ENCODE measurements around the gene CNTN4. TPM values are rescaled to one million over a fixed set of nuclear protein-coding genes. Genes with fewer than 3 reads are reported as not detected.
"Not testable (repeated sequence)": the region's sequence is repeated elsewhere in the genome, so short reads cannot be mapped to it uniquely, and the experiment has no call there.

CNTN4 gene
- total RNA-seq, 4 donors from 2014 or later: 33.6 to 112 (median 53.1) TPM

- TF ChIP-seq CTCF (IDR thresholded peaks at IDR 0.05) (no peak), POLR2A (IDR thresholded peaks at IDR 0.05) (no peak)
- intact Hi-C loops (cut with DNase I): no loop called here
- Histone ChIP-seq H3K27ac (no peak overlapping the region), H3K4me3 (replicated peaks in 1 of 3) (no peak overlapping the region), H3K9me3 (no peaks in the 10 kb centered on the region), H3K27me3 (no peaks in the 10 kb centered on the region), H3K4me1 (no peaks in the 10 kb centered on the region), H3K36me3 (no peaks in the 10 kb centered on the region)
- no peak for DNase-seq
- whole genome bisulfite sequencing, 2 donors: 69 to 83% methylated on average over 1 of the region's 1 CpG
These were observed 712.1 kb downstream of the CNTN4 start for GRCh38 chr3:2810723-2811122.

- no peak for DNase-seq
- no peak for TF ChIP-seq POLR2A (IDR thresholded peaks at IDR 0.05)
- no peak for TF ChIP-seq CTCF (IDR thresholded peaks at IDR 0.05)
- Histone ChIP-seq H3K4me1 (no peaks in the 10 kb centered on the region), H3K36me3 (no peaks in the 10 kb centered on the region), H3K27ac (no peak overlapping the region), H3K9me3 (no peaks in the 10 kb centered on the region), H3K4me3 (replicated peaks in 1 of 3) (no peak overlapping the region), H3K27me3 (no peaks in the 10 kb centered on the region)
- 88 to 94% methylated on average over 4 of the region's 4 CpGs for WGBS, 2 donors
- intact Hi-C loops (cut with DNase I): no loop called here
These were observed 720.9 kb downstream of the CNTN4 start for GRCh38 chr3:2819571-2819970.

GRCh38 chr3:2820982-2821381 is 722.3 kb downstream of the CNTN4 start:
- H3K36me3 ChIP-seq; H3K4me3 ChIP-seq (replicated peaks in 1 of 3); H3K27ac ChIP-seq; H3K27me3 ChIP-seq; H3K9me3 ChIP-seq; intact Hi-C loops (cut with DNase I); DNase-seq; H3K4me1 ChIP-seq: not testable (repeated sequence)
- WGBS, 2 donors: 94 to 95% methylated on average over 5 of the region's 5 CpGs

- Histone ChIP-seq H3K9me3 (no peaks in the 10 kb centered on the region), H3K4me1 (no peaks in the 10 kb centered on the region), H3K27ac (no peak overlapping the region), H3K36me3 (no peaks in the 10 kb centered on the region), H3K4me3 (replicated peaks in 1 of 3) (no peak overlapping the region), H3K27me3 (no peaks in the 10 kb centered on the region)
- 94 to 95% methylated on average over 5 of the region's 5 CpGs for WGBS, 2 donors
- intact Hi-C loops (cut with DNase I): no loop called here
- DNase-seq: no peak
- no peak for TF ChIP-seq CTCF (IDR thresholded peaks at IDR 0.05)
- no peak for TF ChIP-seq POLR2A (IDR thresholded peaks at IDR 0.05)
These were observed 723.9 kb downstream of the CNTN4 start for GRCh38 chr3:2822611-2823010.

GRCh38 chr3:2823031-2823430 is 724.4 kb downstream of the CNTN4 start:
- H3K4me1 ChIP-seq: no peaks in the 10 kb centered on the region
- intact Hi-C loops (cut with DNase I): no loop called here
- 69 to 79% methylated on average over 5 of the region's 5 CpGs for WGBS, 2 donors

More at GRCh38 chr3:2823031-2823430, 724.4 kb downstream of the CNTN4 start:
- Histone ChIP-seq H3K4me3 (replicated peaks in 1 of 3) (no peak overlapping the region), H3K27me3 (no peaks in the 10 kb centered on the region), H3K36me3 (no peaks in the 10 kb centered on the region), H3K27ac (no peak overlapping the region), H3K9me3 (no peaks in the 10 kb centered on the region)
- TF ChIP-seq CTCF (IDR thresholded peaks at IDR 0.05) (no peak), POLR2A (IDR thresholded peaks at IDR 0.05) (no peak)
- no peak for DNase-seq
